GM23248 (cell line): ENCODE results near the gene NDUFA13.

ENCODE experiments used
- EZH2 ChIP-seq: fragments of 200-600 bp; sonication (generic); IDR thresholded peaks from 2 replicates; pipeline ENCODE4 v1.6.1; 2018; ENCODE audit warnings: antibody characterized with exemption, mild to moderate bottlenecking; ENCODE audit not compliant: insufficient read depth, poor library complexity, severe bottlenecking
- EZH2phosphoT487 ChIP-seq: fragments of 200-600 bp; sonication (generic); IDR thresholded peaks from 2 replicates; pipeline ENCODE4 v1.6.1; 2018; ENCODE audit warnings: antibody characterized with exemption, moderate library complexity, mild to moderate bottlenecking, low read depth; ENCODE audit not compliant: insufficient read depth

DNA sequence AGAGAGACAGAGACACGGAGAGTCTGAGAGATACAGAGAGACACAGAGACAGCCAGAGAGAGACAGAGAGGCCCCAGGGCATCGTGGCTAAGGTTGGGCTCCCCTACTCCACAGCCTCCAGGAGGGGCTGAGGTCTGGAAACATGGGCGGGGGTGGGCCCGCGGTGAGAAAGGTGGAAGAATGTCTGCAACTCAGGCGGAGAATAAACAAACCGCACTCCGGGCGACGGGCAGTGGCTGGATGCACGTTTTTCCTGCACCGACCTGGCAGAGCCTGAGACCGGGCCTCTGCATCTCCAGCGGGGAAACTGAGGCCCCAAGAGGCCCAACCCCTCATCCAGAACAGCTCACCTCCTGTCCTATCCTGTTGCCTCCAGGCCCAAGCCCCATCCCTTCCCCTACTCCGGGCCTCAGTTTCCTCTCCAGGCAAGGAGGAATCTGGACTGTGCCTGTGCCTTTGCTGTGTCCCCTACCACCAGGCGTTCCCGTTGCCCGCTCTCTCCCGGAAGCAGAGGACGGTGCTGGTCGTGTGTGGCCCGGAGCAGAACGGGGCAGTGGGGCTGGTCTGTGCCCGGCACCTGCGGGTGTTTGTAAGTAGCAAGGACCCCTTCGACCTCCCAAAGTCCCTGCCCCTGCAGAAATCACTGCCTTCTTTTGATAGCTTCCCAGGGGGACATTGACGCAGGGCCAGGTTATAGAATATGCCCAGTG lies 18.7 kb downstream of the NDUFA13 start:
- TF ChIP-seq EZH2phosphoT487, result no peak
- TF ChIP-seq EZH2, result no peak
